Stomach (tissue), 9 donors: ENCODE data around the gene TMEM120B. TPM values are rescaled to one million over a fixed set of nuclear protein-coding genes. Genes with fewer than 3 reads are reported as not detected.

Experiments used
- DNase-seq, 2 donors: peaks; one replicate each; pipeline versions ENCODE4 v3.0.0 to v3.0.0-alpha.2; 2013 to 2019
- H3K27ac ChIP-seq, 5 donors: fragments of 200-600 bp in 4 of 5; sonication (generic) in 4 of 5; one replicate each; pipeline ENCODE4 v1.5.1; 2013 to 2019; ENCODE audit warnings: mild to moderate bottlenecking in 1 of 5, moderate library complexity in 1 of 5
- H3K27me3 ChIP-seq, 3 donors: fragments of 200-600 bp; sonication (generic); one replicate each; pipeline ENCODE4 v1.5.1; 2017 to 2019; ENCODE audit warnings: mixed run types in 1 of 3
- H3K36me3 ChIP-seq, 4 donors: fragments of 200-600 bp; sonication (generic); 1 replicate in 3 of 4; 2 replicates in 1 of 4; pipeline ENCODE4 v1.5.1; 2016 to 2019
- H3K4me1 ChIP-seq, 4 donors: fragments of 200-600 bp; sonication (generic); one replicate each; pipeline ENCODE4 v1.5.1; 2016 to 2019
- H3K4me3 ChIP-seq, 4 donors: fragments of 200-600 bp; sonication (generic) in 3 of 4; one replicate each; pipeline ENCODE4 v1.5.1; 2016 to 2019; ENCODE audit warnings: mild to moderate bottlenecking in 1 of 4
- H3K9me3 ChIP-seq, 4 donors: fragments of 200-600 bp; sonication (generic); one replicate each; pipeline ENCODE4 v1.5.1; 2016 to 2019
- EP300 ChIP-seq: sonication (generic); formaldehyde crosslinking; IDR thresholded peaks from one replicate; pipeline ENCODE4 v1.6.1; 2017; ENCODE audit warnings: antibody characterized with exemption
- POLR2A ChIP-seq, 4 donors: fragments of 450-650 bp; IDR thresholded peaks; one replicate each; pipeline ENCODE4 v1.6.1; 2016; ENCODE audit warnings: antibody characterized with exemption in 4 of 4, control low read depth in 2 of 4, mild to moderate bottlenecking in 1 of 4, moderate library complexity in 1 of 4
- POLR2AphosphoS5 ChIP-seq, 3 donors: sonication (generic); formaldehyde crosslinking; IDR thresholded peaks; one replicate each; pipeline ENCODE4 v1.6.1; 2016; ENCODE audit warnings: antibody characterized with exemption in 3 of 3
- WGBS, 5 donors: extraction: QIAGEN DNeasy Blood & Tissue Kit in 3 of 5; methylation state at CpG; one replicate each; pipeline versions ENCODE4 v1.1.5 to v1.1.7; 2013 to 2018; 5-methylcytosine and 5-hydroxymethylcytosine counted together
- intact Hi-C: fragments of 100-400 bp; cut with DNase I; formaldehyde crosslinking; loops from one replicate; pipeline ENCODE4 v1.15.1; 2023; ENCODE audit warnings: low total_unique reads
- polyA plus RNA-seq, 3 donors: library from polyadenylated mRNA; stranded (reverse); fragments of 200-250 nt; gene quantifications; one replicate each; pipeline ENCODE4 v1.2.3, GENCODE V29; 2013
- total RNA-seq, 5 donors: library from RNA; depleted of rRNA; stranded (reverse); fragments of >200 nt; gene quantifications; one replicate each; pipeline versions ENCODE4 v1.1.0 to v1.2.3, GENCODE V29; 2014 to 2016
- TF ChIP-seq, protein P1 (sequence below), 7 experiments: fragments of 450-650 bp in 4 of 7; fragments of 200-600 bp in 3 of 7; sonication (generic) in 3 of 7; IDR thresholded peaks; one replicate each; pipeline ENCODE4 v1.5.1; 2016 to 2019; ENCODE audit warnings: antibody characterized with exemption in 7 of 7, control low read depth in 2 of 7, mild to moderate bottlenecking in 1 of 7
- donor health status: healthy with polysubstance abuse.
- donor health status: Bipolar disorder and iron deficiency.
- donor health status: healthy.

The TMEM120B gene
- total and polyA plus RNA-seq, 8 donors: 0.58 to 11.6 (median 4.4) TPM

DNA sequence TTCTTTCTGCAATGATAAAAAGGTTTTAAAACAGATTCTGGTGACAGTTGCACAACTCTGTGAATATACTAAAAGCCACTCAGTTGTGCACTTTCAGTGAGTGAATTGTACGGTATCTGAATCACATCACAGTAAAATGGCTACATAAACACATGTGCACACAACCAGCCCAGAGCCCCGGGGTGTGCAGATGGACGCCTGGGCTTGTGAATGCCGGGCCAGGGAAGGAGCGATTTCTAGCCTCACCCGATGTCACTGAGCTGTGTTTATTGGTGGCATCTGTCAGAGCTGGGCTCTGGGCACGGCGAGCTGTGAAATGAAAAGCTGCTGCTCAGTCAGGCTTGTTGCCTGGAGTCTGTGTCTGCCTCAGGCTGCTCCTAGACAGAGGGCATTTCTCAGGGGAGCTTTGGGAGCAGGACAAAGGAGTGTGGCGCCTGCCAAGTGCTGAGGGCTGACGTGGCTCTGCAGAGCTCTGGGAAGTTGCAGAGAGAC is 55.0 kb downstream of the TMEM120B start:
- H3K27ac ChIP-seq: peak overlapping the region in 3 of 5 donors; percentile 37 to 75 (median 66)
- intact Hi-C loops: no loop called here
- no peak overlapping the region for H3K4me3 ChIP-seq
- TF ChIP-seq, protein P1, sequence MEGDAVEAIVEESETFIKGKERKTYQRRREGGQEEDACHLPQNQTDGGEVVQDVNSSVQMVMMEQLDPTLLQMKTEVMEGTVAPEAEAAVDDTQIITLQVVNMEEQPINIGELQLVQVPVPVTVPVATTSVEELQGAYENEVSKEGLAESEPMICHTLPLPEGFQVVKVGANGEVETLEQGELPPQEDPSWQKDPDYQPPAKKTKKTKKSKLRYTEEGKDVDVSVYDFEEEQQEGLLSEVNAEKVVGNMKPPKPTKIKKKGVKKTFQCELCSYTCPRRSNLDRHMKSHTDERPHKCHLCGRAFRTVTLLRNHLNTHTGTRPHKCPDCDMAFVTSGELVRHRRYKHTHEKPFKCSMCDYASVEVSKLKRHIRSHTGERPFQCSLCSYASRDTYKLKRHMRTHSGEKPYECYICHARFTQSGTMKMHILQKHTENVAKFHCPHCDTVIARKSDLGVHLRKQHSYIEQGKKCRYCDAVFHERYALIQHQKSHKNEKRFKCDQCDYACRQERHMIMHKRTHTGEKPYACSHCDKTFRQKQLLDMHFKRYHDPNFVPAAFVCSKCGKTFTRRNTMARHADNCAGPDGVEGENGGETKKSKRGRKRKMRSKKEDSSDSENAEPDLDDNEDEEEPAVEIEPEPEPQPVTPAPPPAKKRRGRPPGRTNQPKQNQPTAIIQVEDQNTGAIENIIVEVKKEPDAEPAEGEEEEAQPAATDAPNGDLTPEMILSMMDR (IDR thresholded peaks at IDR 0.05): no peak
- TF ChIP-seq POLR2A (IDR thresholded peaks at IDR 0.05): no peak
- H3K27me3 ChIP-seq: no peaks in the 10 kb centered on the region
- 46 to 61% (median 57%) methylated on average over 8 to 10 of the region's 10 CpGs for WGBS, 5 donors
- peaks cover 0 to 15% (median 0%) of the 10 kb centered on the region in 4 donors for H3K36me3 ChIP-seq
- H3K9me3 ChIP-seq: no peaks in the 10 kb centered on the region
- H3K4me1 ChIP-seq: peaks cover 0 to 48% (median 21%) of the 10 kb centered on the region in 4 donors
- peak in 1 of 2 donors; percentile 80 for DNase-seq

DNA sequence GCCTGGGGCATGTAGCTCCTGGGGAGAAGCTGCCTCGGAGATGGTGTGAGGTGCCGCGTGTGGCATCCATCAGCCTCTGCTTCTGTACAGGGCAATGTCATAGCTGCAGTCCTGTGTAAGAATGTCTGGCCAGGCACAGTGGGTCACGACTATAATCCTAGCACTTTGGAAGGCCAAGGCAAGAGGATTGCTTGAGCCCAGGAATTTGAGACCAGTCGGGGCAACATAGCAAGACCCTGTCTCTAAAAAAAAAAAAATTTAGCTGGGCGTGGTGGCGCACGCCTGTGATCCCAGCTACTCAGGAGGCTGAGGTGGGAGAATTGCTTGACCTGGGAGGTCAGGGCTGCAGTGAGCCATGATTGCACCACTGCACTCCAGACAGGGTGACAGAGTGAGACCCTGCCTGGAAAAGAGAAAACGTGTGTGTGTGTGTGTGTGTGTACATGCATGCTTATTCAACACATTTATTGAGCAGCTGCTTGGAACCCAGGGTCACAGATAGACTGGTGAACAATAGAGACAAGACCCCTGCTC is 56.8 kb downstream of the TMEM120B start:
- no peak overlapping the region for H3K27ac ChIP-seq
- no peak overlapping the region for H3K4me3 ChIP-seq
- intact Hi-C loops: no loop called here
- WGBS, 5 donors: 83 to 93% (median 92%) methylated on average over 9 of the region's 9 CpGs
- H3K4me1 ChIP-seq: peaks cover 0 to 57% (median 28%) of the 10 kb centered on the region in 4 donors
- no peaks in the 10 kb centered on the region for H3K27me3 ChIP-seq
- TF ChIP-seq EP300: no peak
- no peak for TF ChIP-seq POLR2A (IDR thresholded peaks at IDR 0.05)
- TF ChIP-seq, protein P1 (IDR thresholded peaks at IDR 0.05): no peak
- no peak for TF ChIP-seq POLR2AphosphoS5 (IDR thresholded peaks at IDR 0.05)
- no peaks in the 10 kb centered on the region for H3K9me3 ChIP-seq
- H3K36me3 ChIP-seq: peaks cover 0 to 5% (median 0%) of the 10 kb centered on the region in 4 donors
- no peak for DNase-seq

GRCh38 chr12:121769831-121770301 is 57.3 kb downstream of the TMEM120B start:
- no peaks in the 10 kb centered on the region for H3K36me3 ChIP-seq
- peaks cover 0 to 57% (median 28%) of the 10 kb centered on the region in 4 donors for H3K4me1 ChIP-seq
- DNase-seq: peak in 1 of 2 donors; percentile 64
- 63 to 85% (median 83%) methylated on average over 11 of the region's 11 CpGs for WGBS, 5 donors
- intact Hi-C loops: loop anchor here (5.0 kb wide), 1 partner anchor 73 kb away; no protein-coding TSS in a partner anchor
- H3K9me3 ChIP-seq: no peaks in the 10 kb centered on the region
- H3K27me3 ChIP-seq: no peaks in the 10 kb centered on the region
- no peak overlapping the region for H3K27ac ChIP-seq
- no peak for TF ChIP-seq EP300
- TF ChIP-seq, protein P1 (IDR thresholded peaks at IDR 0.05): no peak
- no peak for TF ChIP-seq POLR2A (IDR thresholded peaks at IDR 0.05)
- TF ChIP-seq POLR2AphosphoS5 (IDR thresholded peaks at IDR 0.05): no peak
- H3K4me3 ChIP-seq: no peak overlapping the region

DNA sequence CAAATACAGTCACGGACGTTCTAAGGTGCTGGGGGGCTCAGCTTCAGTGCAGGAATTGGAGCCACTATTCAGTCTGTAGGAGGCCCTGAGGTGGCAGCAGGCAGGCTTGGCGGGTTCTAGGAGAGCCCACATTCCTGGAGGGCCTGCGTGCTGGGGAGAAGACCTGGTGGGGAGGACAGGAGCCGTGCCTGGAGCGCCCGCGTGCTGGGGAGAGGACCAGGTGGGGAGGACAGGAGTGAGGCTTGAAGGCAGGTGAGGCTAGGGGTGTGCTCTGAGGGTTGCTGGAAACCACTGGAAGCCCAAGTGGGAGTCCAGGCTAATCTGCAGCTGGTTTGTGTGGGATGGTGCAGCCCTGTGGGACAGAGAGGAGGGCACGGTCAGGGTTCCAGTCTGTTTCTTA is 57.8 kb downstream of the TMEM120B start:
- intact Hi-C loops: loop anchor here (5.0 kb wide), 1 partner anchor 73 kb away; no protein-coding TSS in a partner anchor
- Histone ChIP-seq H3K4me1 (peaks cover 0 to 54% (median 26%) of the 10 kb centered on the region in 4 donors), H3K36me3 (no peaks in the 10 kb centered on the region), H3K27me3 (no peaks in the 10 kb centered on the region), H3K4me3 (no peak overlapping the region), H3K27ac (no peak overlapping the region), H3K9me3 (no peaks in the 10 kb centered on the region)
- no peak for DNase-seq
- 80 to 94% (median 86%) methylated on average over 9 of the region's 9 CpGs for WGBS, 5 donors
- TF ChIP-seq POLR2AphosphoS5 (IDR thresholded peaks at IDR 0.05) (no peak), POLR2A (IDR thresholded peaks at IDR 0.05) (no peak), EP300 (no peak)
- TF ChIP-seq, protein P1 (IDR thresholded peaks at IDR 0.05): no peak
